NCI-H345 treated with DMSO at 0.1 percent for 48 hours (cell line): ENCODE data around the gene UGT1A8.
"Not testable (repeated sequence)": the region's sequence is repeated elsewhere in the genome, so short reads cannot be mapped to it uniquely, and the experiment has no call there.

Experiments
- DNase-seq: peaks from one replicate; lab custom pipeline; 2025; ENCODE audit not compliant: unreplicated experiment; lab: John Stamatoyannopoulos, UW

Gene UGT1A8

GRCh38 chr2:233638836-233639235 lies 21.4 kb downstream of the UGT1A8 start:
- no peak for DNase-seq

GRCh38 chr2:233639860-233640259 lies 22.4 kb downstream of the UGT1A8 start:
- no peak for DNase-seq

- no peak for DNase-seq
Observed at GRCh38 chr2:233643128-233643527, 25.7 kb downstream of the UGT1A8 start.

GRCh38 chr2:233646033-233646432 lies 28.6 kb downstream of the UGT1A8 start:
- not testable (repeated sequence) for DNase-seq

GRCh38 chr2:233650981-233651380 lies 33.5 kb downstream of the UGT1A8 start:
- DNase-seq: no peak

- no peak for DNase-seq
Observed at GRCh38 chr2:233651430-233651829, 34.0 kb downstream of the UGT1A8 start.

- no peak for DNase-seq
Observed at GRCh38 chr2:233654501-233654900, 37.1 kb downstream of the UGT1A8 start.

- DNase-seq: no peak
Observed at GRCh38 chr2:233655043-233655442, 37.6 kb downstream of the UGT1A8 start.

GRCh38 chr2:233655943-233656342 lies 38.5 kb downstream of the UGT1A8 start:
- DNase-seq: not testable (repeated sequence)

GRCh38 chr2:233656443-233656842 lies 39.0 kb downstream of the UGT1A8 start:
- DNase-seq: no peak

GRCh38 chr2:233658610-233659009 lies 41.2 kb downstream of the UGT1A8 start:
- no peak for DNase-seq

GRCh38 chr2:233663911-233664310 lies 46.5 kb downstream of the UGT1A8 start:
- no peak for DNase-seq

GRCh38 chr2:233668605-233669260 lies 51.3 kb downstream of the UGT1A8 start:
- DNase-seq: no peak

GRCh38 chr2:233671290-233672161 lies 54.1 kb downstream of the UGT1A8 start, which contains the start of gene UGT1A9:
Gene UGT1A9 (plus strand): TSS chr2:233671898. CDS start chr2:233671935, 37 bp downstream.
- no peak for DNase-seq

GRCh38 chr2:233672886-233673285 lies 55.5 kb downstream of the UGT1A8 start:
- DNase-seq: no peak

GRCh38 chr2:233673896-233674295 lies 56.5 kb downstream of the UGT1A8 start:
- DNase-seq: no peak

GRCh38 chr2:233674314-233674713 lies 56.9 kb downstream of the UGT1A8 start:
- no peak for DNase-seq

- no peak for DNase-seq
Observed at GRCh38 chr2:233674995-233675394, 57.6 kb downstream of the UGT1A8 start.

GRCh38 chr2:233676046-233676445 lies 58.6 kb downstream of the UGT1A8 start:
- DNase-seq: no peak

- no peak for DNase-seq
Observed at GRCh38 chr2:233679196-233679595, 61.8 kb downstream of the UGT1A8 start.

GRCh38 chr2:233680361-233681045 lies 63.1 kb downstream of the UGT1A8 start:
- DNase-seq: no peak
